CD14-positive monocyte (primary cell): ENCODE data around the gene CDC45. TPM values are rescaled to one million over a fixed set of nuclear protein-coding genes. Genes with fewer than 3 reads are reported as not detected.
A peak's percentile ranks its signal among the peaks of the same experiment; 100 is the strongest.

Experiments
- DNase-seq, 3 donors: peaks; one replicate each; pipeline ENCODE4 v3.0.0-alpha.2; 2011 to 2022
- H2AFZ ChIP-seq: 2 replicates; pipeline ENCODE4 v1.6.0; 2012; ENCODE audit warnings: mild to moderate bottlenecking, low read depth, low read length, inconsistent platforms; ENCODE audit not compliant: insufficient read depth, poor library complexity, severe bottlenecking
- H3K27ac ChIP-seq, 2 donors: 1 replicate in 1 of 2; 2 replicates in 1 of 2; pipeline ENCODE4 v1.5.1; 2012 to 2013; ENCODE audit warnings: low read length in 2 of 2, control low read depth in 1 of 2, inconsistent platforms in 1 of 2, low read depth in 1 of 2, mild to moderate bottlenecking in 1 of 2
- H3K27me3 ChIP-seq, 2 donors: one replicate each; pipeline versions ENCODE4 v1.6.0 to v1.6.1; 2011 to 2013; ENCODE audit warnings: low read length in 2 of 2; ENCODE audit not compliant: control insufficient read depth in 2 of 2, insufficient read depth in 2 of 2
- H3K36me3 ChIP-seq, 2 donors: replicated peaks in 1 of 2; 1 replicate in 1 of 2; 2 replicates in 1 of 2; pipeline versions ENCODE4 v1.5.1 to v1.6.1; 2012 to 2013; ENCODE audit warnings: low read length in 2 of 2, control low read depth in 1 of 2, inconsistent platforms in 1 of 2, mild to moderate bottlenecking in 1 of 2; ENCODE audit not compliant: insufficient read depth in 2 of 2, control insufficient read depth in 1 of 2
- H3K4me1 ChIP-seq, 2 donors: 1 replicate in 1 of 2; 2 replicates in 1 of 2; pipeline versions ENCODE4 v1.5.1 to v1.6.1; 2012 to 2013; ENCODE audit warnings: low read length in 2 of 2, control low read depth in 1 of 2, inconsistent platforms in 1 of 2, mild to moderate bottlenecking in 1 of 2, moderate library complexity in 1 of 2; ENCODE audit not compliant: insufficient read depth in 2 of 2, control insufficient read depth in 1 of 2
- H3K4me2 ChIP-seq: replicated peaks from 2 replicates; pipeline ENCODE3; 2012; ENCODE audit warnings: low read length, moderate library complexity, mild to moderate bottlenecking; ENCODE audit not compliant: poor library complexity, severe bottlenecking; ENCODE audit errors: extremely low read depth
- H3K4me3 ChIP-seq, 3 experiments: fragments of 200-600 bp in 1 of 3; sonication (generic) in 1 of 3; replicated peaks in 1 of 3; 1 replicate in 2 of 3; 2 replicates in 1 of 3; pipeline ENCODE4 v1.5.1; 2011 to 2013; ENCODE audit warnings: low read length in 3 of 3, mild to moderate bottlenecking in 3 of 3, control low read depth in 2 of 3, low read depth in 2 of 3, inconsistent platforms in 1 of 3, moderate library complexity in 1 of 3
- H3K79me2 ChIP-seq: 2 replicates; pipeline ENCODE4 v1.6.0; 2012; ENCODE audit warnings: mild to moderate bottlenecking, control low read depth, inconsistent platforms, low read length, moderate library complexity; ENCODE audit not compliant: insufficient read depth
- H3K9ac ChIP-seq: 2 replicates; pipeline ENCODE4 v1.6.0; 2017; ENCODE audit warnings: low read length, mild to moderate bottlenecking; ENCODE audit not compliant: insufficient read depth, poor library complexity, severe bottlenecking
- H3K9me3 ChIP-seq, 2 donors: replicated peaks in 1 of 2; 1 replicate in 1 of 2; 2 replicates in 1 of 2; pipeline versions ENCODE4 v1.5.1 to v1.6.1; 2012 to 2013; ENCODE audit warnings: low read length in 2 of 2, control low read depth in 1 of 2; ENCODE audit not compliant: control insufficient read depth in 1 of 2, insufficient read depth in 1 of 2
- H4K20me1 ChIP-seq: 2 replicates; pipeline ENCODE4 v1.6.0; 2012; ENCODE audit warnings: mild to moderate bottlenecking, low read length, control low read depth, moderate library complexity; ENCODE audit not compliant: insufficient read depth
- H3K27ac Mint-ChIP-seq, 7 donors: one replicate each; pipeline ENCODE4 v1.8.0; 2020; ENCODE audit warnings: mild to moderate bottlenecking in 7 of 7, mixed read lengths in 7 of 7, moderate library complexity in 6 of 7, inconsistent platforms in 2 of 7
- H3K27me3 Mint-ChIP-seq, 3 donors: one replicate each; pipeline ENCODE4 v1.8.0; 2021 to 2022; ENCODE audit warnings: low read depth in 3 of 3, mild to moderate bottlenecking in 3 of 3, mixed read lengths in 3 of 3, moderate library complexity in 3 of 3, inconsistent platforms in 1 of 3
- H3K36me3 Mint-ChIP-seq, 2 donors: one replicate each; pipeline ENCODE4 v1.8.0; 2020; ENCODE audit warnings: mixed read lengths in 2 of 2, inconsistent platforms in 1 of 2, mild to moderate bottlenecking in 1 of 2
- H3K4me1 Mint-ChIP-seq: one replicate; pipeline ENCODE4 v1.8.0; 2020; ENCODE audit warnings: mild to moderate bottlenecking, mixed read lengths
- H3K4me3 Mint-ChIP-seq, 2 donors: one replicate each; pipeline ENCODE4 v1.8.0; 2020; ENCODE audit warnings: mild to moderate bottlenecking in 2 of 2, mixed read lengths in 2 of 2, moderate library complexity in 1 of 2
- H3K9me3 Mint-ChIP-seq, 7 donors: one replicate each; pipeline ENCODE4 v1.8.0; 2020 to 2022; ENCODE audit warnings: mixed read lengths in 7 of 7, mild to moderate bottlenecking in 6 of 7, moderate library complexity in 6 of 7, inconsistent platforms in 2 of 7
- WGBS: methylation state at CpG from one replicate; pipeline ENCODE4 v1.1.5; 2013; ENCODE audit warnings: missing lambda C conversion rate; ENCODE audit not compliant: insufficient coverage; 5-methylcytosine and 5-hydroxymethylcytosine counted together
- intact Hi-C, 2 donors: fragments of 100-400 bp; cut with micrococcal nuclease; formaldehyde crosslinking; loops; one replicate each; pipeline versions ENCODE4 v1.15.0 to v1.15.1; 2023
- polyA plus RNA-seq, 3 donors: library from polyadenylated mRNA; depleted of rRNA in 1 of 3; unstranded in 2 of 3; stranded (reverse) in 1 of 3; fragments of 300-500 nt in 2 of 3; fragments of >200 nt in 1 of 3; fragmentation: Illumina TruSeq in 2 of 3; gene quantifications; 1 replicate in 2 of 3; 2 replicates in 1 of 3; pipeline ENCODE4 v1.2.3, GENCODE V29; 2012 to 2021
- TF ChIP-seq, protein P1 (sequence below): fragments of 200-600 bp; IDR thresholded peaks from one replicate; pipeline ENCODE4 v1.8.0; 2022; ENCODE audit warnings: antibody characterized with exemption, mild to moderate bottlenecking

Gene CDC45
- polyA plus RNA-seq, 3 donors = 0.04 TPM; not detected in 2

DNA sequence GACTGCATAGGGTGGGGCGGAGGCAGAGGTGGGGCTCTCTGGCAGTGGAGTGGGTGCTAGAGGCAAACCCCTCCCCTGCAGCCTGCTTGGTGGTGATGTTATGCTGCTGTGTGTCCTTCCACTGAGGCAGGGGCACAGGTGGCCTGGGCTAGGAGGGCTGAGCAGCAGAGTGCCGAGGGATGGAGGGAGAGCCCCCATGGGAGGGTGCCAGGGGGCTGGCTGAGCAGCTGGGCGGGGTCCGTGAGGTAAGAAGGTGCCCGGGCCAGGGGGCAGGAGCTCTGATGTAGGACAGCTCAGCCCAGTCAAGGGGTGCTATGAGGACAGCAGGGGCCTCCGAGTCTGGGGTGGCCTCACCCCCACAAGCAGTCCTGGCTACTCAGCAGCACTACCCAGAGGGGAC is 40.3 kb downstream of the CDC45 start:
- Histone ChIP-seq H2AFZ (no peak overlapping the region), H3K36me3 (peaks cover 2 to 11% of the 10 kb centered on the region in 2 donors), H3K27ac (no peak overlapping the region), H3K79me2 (no peaks in the 10 kb centered on the region), H3K4me2 (no peak overlapping the region), H3K4me3 (no peak overlapping the region), H4K20me1 (no peaks in the 10 kb centered on the region), H3K27me3 (peaks cover 0 to 30% of the 10 kb centered on the region in 2 donors), H3K4me1 (peaks cover 0 to 17% of the 10 kb centered on the region in 2 donors), H3K9ac (peak overlapping the region; percentile 8), H3K9me3 (no peaks in the 10 kb centered on the region)
- no peak for DNase-seq
- peaks cover 0 to 5% (median 1%) of the 10 kb centered on the region in 7 donors for H3K9me3 Mint-ChIP-seq
- H3K4me1 Mint-ChIP-seq = peaks cover 12% of the 10 kb centered on the region
- TF ChIP-seq, protein P1, sequence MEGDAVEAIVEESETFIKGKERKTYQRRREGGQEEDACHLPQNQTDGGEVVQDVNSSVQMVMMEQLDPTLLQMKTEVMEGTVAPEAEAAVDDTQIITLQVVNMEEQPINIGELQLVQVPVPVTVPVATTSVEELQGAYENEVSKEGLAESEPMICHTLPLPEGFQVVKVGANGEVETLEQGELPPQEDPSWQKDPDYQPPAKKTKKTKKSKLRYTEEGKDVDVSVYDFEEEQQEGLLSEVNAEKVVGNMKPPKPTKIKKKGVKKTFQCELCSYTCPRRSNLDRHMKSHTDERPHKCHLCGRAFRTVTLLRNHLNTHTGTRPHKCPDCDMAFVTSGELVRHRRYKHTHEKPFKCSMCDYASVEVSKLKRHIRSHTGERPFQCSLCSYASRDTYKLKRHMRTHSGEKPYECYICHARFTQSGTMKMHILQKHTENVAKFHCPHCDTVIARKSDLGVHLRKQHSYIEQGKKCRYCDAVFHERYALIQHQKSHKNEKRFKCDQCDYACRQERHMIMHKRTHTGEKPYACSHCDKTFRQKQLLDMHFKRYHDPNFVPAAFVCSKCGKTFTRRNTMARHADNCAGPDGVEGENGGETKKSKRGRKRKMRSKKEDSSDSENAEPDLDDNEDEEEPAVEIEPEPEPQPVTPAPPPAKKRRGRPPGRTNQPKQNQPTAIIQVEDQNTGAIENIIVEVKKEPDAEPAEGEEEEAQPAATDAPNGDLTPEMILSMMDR = no peak
- peak overlapping the region in 1 of 7 donors; percentile 25 for H3K27ac Mint-ChIP-seq
- intact Hi-C loops = no loop called here
- H3K4me3 Mint-ChIP-seq = no peak overlapping the region
- peaks cover 26 to 33% (median 26%) of the 10 kb centered on the region in 3 donors for H3K27me3 Mint-ChIP-seq
- 88% methylated on average over 5 of the region's 6 CpGs for WGBS
- H3K36me3 Mint-ChIP-seq = peaks cover 31 to 54% of the 10 kb centered on the region in 2 donors

DNA sequence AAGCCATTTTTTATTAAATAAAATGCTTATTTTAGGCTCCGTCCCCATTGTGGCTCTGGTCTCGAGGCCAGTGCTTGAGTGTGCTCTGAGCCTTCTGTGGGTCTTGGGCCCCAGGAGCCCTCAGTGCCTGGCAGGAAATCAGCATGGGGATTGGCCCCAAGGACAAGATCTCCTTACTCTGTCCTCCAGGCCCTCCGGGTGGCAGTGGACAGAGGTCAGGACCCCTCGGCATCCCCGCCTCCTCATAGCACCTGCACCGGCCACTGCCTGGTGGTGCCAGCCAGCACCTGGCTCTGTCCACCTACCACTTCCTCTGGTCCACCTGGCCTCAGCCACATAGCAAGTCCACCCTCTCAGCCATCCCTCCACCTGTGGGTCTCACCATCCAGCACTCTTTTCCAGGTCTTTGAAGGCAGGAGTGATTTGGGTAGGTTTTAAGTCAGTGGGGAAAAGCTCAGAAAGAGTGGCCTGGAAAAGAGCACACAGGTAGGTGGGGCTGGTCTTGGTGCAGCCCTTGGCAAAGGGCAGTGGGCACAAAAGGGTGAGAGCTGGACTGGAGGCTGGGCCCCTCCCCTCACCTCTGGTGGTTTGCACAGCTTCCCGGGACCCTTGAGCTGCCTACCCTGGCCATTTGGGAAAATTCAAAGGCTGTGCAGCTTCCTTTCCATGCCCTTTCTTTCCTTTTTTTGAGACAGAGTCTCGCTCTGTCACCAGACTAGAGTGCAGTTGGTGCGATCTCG is 41.0 kb downstream of the CDC45 start:
- no peak overlapping the region for H3K4me3 ChIP-seq
- H2AFZ ChIP-seq = no peak overlapping the region
- H3K9me3 ChIP-seq = no peaks in the 10 kb centered on the region
- Mint-ChIP-seq H3K36me3 (peaks cover 27 to 49% of the 10 kb centered on the region in 2 donors), H3K4me1 (peaks cover 13% of the 10 kb centered on the region), H3K27me3 (peaks cover 32 to 41% (median 33%) of the 10 kb centered on the region in 3 donors), H3K27ac (no peak overlapping the region), H3K9me3 (peaks cover 0 to 5% (median 1%) of the 10 kb centered on the region in 7 donors), H3K4me3 (no peak overlapping the region)
- H3K27me3 ChIP-seq = peaks cover 0 to 37% of the 10 kb centered on the region in 2 donors
- H3K27ac ChIP-seq = no peak overlapping the region
- peaks cover 0 to 17% of the 10 kb centered on the region in 2 donors for H3K4me1 ChIP-seq
- DNase-seq = no peak
- peaks cover 0 to 4% of the 10 kb centered on the region in 2 donors for H3K36me3 ChIP-seq
- no peak overlapping the region for H3K9ac ChIP-seq
- 94% methylated on average over 8 of the region's 10 CpGs for WGBS
- H4K20me1 ChIP-seq = no peaks in the 10 kb centered on the region
- no peaks in the 10 kb centered on the region for H3K79me2 ChIP-seq
- intact Hi-C loops = no loop called here
- TF ChIP-seq, protein P1 = no peak
- no peak overlapping the region for H3K4me2 ChIP-seq
